HEK293T (cell line): ENCODE data around the gene CUX1.

ENCODE experiments used
- NFRKB ChIP-seq: fragments of 450-650 bp; IDR thresholded peaks from 2 replicates; pipeline ENCODE4 v1.6.1; 2016; ENCODE audit warnings: mild to moderate bottlenecking, moderate library complexity
- TARDBP ChIP-seq: fragments of 450-650 bp; IDR thresholded peaks from 2 replicates; pipeline ENCODE4 v1.6.1; 2016

GRCh38 chr7:102063690-102064180 is 246.3 kb downstream of the CUX1 start:
- TF ChIP-seq TARDBP (no peak), NFRKB (no peak)
